ENCODE data around the gene C1QTNF8. TPM values are rescaled to one million over a fixed set of nuclear protein-coding genes. Genes with fewer than 3 reads are reported as not detected.

Gene C1QTNF8
- total RNA-seq, 4 donors from 2014 or later = not detected

DNA sequence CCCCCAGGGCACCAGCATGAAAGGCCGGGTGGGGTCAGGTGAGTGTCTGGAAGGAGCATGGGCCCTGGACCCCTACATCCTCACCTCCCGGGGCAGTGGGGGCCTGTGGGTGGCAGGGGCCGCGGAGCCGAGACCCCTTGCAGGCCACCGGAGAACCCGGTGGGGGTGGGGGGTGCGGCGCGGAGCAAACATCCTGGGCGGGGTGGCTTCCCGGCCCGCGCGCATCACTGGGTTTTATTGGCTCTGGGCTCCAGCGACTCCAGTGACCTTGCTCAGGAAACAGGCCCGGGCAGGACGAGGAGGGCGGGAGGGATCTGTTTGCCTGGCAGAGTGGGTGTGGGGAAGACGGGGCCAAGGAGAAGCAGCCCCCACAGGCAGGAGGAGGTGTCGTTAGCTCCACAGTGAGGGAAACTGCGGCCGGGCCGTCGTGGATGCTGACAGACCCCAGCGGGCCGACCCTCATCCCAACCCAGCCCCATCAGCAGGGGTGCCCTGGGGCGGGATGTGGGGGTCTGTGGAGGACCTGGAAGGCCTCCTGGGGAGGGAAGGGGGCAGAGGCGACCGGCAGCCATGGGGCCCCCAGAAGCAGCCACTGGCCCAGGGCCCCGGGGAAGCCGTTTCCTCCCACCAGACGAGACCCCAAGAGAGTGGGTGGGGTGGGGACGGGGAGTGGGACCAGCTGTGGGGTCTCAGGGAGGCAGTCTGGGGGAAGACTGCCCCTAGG, 12.9 kb downstream of the C1QTNF8 start:
- peaks cover 0 to 5% (median 0%) of the 10 kb centered on the region in 4 donors for H3K4me1 ChIP-seq
- H3K27me3 ChIP-seq = peaks cover 0 to 99% of the 10 kb centered on the region in 2 donors
- H3K4me3 ChIP-seq = no peak overlapping the region
- H3K36me3 ChIP-seq = peaks cover 0 to 7% (median 0%) of the 10 kb centered on the region in 3 donors
- DNase-seq (ENCODE audit: low spot score in 2 of 2) = no peak
- H3K27ac ChIP-seq = no peak overlapping the region
- TF ChIP-seq POLR2A (IDR thresholded peaks at IDR 0.05) (no peak), EP300 (IDR thresholded peaks at IDR 0.05) (no peak)
- TF ChIP-seq, protein P1, sequence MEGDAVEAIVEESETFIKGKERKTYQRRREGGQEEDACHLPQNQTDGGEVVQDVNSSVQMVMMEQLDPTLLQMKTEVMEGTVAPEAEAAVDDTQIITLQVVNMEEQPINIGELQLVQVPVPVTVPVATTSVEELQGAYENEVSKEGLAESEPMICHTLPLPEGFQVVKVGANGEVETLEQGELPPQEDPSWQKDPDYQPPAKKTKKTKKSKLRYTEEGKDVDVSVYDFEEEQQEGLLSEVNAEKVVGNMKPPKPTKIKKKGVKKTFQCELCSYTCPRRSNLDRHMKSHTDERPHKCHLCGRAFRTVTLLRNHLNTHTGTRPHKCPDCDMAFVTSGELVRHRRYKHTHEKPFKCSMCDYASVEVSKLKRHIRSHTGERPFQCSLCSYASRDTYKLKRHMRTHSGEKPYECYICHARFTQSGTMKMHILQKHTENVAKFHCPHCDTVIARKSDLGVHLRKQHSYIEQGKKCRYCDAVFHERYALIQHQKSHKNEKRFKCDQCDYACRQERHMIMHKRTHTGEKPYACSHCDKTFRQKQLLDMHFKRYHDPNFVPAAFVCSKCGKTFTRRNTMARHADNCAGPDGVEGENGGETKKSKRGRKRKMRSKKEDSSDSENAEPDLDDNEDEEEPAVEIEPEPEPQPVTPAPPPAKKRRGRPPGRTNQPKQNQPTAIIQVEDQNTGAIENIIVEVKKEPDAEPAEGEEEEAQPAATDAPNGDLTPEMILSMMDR (IDR thresholded peaks at IDR 0.05) = no peak
- H3K9me3 ChIP-seq = peaks cover 0 to 40% (median 2%) of the 10 kb centered on the region in 4 donors
- WGBS, 2 donors = 26 to 39% methylated on average over 31 of the region's 34 CpGs

DNA sequence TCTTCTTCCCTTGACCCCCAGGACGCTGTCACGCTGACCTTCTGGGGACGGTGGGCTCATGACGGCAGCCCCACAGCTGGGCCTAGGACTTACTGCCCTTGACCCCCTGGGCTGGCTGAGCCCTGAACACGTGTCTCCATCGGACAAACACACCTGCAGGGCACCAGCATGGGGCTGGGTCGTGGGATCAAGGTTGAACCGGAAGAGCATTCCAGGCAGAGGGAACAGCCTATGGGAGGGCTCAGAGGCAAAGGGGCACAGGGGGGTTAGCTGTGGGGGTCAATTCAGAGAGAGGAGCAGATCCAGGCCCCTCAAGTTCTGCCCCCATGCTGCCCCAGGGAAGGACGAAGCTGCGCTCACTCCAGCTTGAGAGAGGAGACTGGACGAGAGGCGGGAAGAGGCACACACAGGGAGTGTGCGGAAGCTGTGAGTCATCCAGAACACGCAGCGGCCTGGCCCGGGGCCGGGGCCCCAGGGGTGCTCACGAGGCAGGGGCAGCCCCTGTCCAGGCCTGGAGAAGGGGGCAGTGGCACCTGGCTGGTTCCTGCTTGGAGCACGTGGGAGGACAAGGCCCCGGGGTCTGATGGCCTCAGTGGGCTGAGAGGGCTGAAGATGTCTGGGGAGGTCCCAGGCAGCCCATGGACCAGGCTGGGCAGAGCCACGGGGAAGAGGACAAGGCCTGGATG, 13.6 kb downstream of the C1QTNF8 start:
- H3K36me3 ChIP-seq = peaks cover 0 to 7% (median 0%) of the 10 kb centered on the region in 3 donors
- H3K27me3 ChIP-seq = peaks cover 0 to 99% of the 10 kb centered on the region in 2 donors
- peaks cover 0 to 40% (median 2%) of the 10 kb centered on the region in 4 donors for H3K9me3 ChIP-seq
- WGBS, 2 donors = 56 to 60% methylated on average over 18 to 21 of the region's 21 CpGs
- no peak overlapping the region for H3K27ac ChIP-seq
- no peak overlapping the region for H3K4me3 ChIP-seq
- peaks cover 0 to 5% (median 0%) of the 10 kb centered on the region in 4 donors for H3K4me1 ChIP-seq
- no peak for DNase-seq (ENCODE audit: low spot score in 2 of 2)
- TF ChIP-seq, protein P1 (IDR thresholded peaks at IDR 0.05) = no peak
- no peak for TF ChIP-seq EP300 (IDR thresholded peaks at IDR 0.05)
- no peak for TF ChIP-seq POLR2A (IDR thresholded peaks at IDR 0.05)

DNA sequence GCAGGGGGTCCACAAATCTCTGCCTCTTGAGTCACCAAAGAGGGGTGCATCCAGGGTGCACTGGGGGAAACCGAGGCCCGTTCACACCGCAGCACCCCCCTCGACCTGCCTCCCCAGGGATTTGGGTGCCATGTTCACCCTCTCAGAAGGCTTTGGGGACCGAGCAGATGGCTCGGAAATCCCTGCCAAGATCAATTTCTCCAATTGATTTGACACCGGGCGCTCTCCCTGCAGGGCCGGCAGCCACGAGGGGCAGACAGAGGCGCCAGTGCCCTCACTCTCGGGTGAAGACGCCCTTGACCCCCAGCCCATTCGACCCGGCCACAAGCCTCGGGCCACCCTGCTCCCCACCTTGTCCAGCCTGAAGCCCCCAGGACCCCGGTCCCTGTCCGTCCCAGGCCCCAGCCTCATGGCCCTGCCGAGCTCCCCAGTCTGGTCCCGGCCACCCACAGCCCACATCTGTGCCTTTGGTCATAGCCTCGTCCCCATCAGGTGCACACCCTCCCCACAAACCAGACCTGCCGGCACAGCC, 14.2 kb downstream of the C1QTNF8 start:
- TF ChIP-seq, protein P1 (IDR thresholded peaks at IDR 0.05) = no peak
- TF ChIP-seq POLR2A (IDR thresholded peaks at IDR 0.05) (no peak), EP300 (IDR thresholded peaks at IDR 0.05) (no peak)
- Histone ChIP-seq H3K4me1 (peaks cover 0 to 5% (median 0%) of the 10 kb centered on the region in 4 donors), H3K4me3 (no peak overlapping the region), H3K36me3 (peaks cover 0 to 7% (median 0%) of the 10 kb centered on the region in 3 donors), H3K9me3 (peaks cover 0 to 40% (median 2%) of the 10 kb centered on the region in 4 donors), H3K27me3 (peaks cover 0 to 99% of the 10 kb centered on the region in 2 donors), H3K27ac (no peak overlapping the region)
- DNase-seq (ENCODE audit: low spot score in 2 of 2) = no peak
- 77 to 80% methylated on average over 11 to 19 of the region's 22 CpGs for WGBS, 2 donors

DNA sequence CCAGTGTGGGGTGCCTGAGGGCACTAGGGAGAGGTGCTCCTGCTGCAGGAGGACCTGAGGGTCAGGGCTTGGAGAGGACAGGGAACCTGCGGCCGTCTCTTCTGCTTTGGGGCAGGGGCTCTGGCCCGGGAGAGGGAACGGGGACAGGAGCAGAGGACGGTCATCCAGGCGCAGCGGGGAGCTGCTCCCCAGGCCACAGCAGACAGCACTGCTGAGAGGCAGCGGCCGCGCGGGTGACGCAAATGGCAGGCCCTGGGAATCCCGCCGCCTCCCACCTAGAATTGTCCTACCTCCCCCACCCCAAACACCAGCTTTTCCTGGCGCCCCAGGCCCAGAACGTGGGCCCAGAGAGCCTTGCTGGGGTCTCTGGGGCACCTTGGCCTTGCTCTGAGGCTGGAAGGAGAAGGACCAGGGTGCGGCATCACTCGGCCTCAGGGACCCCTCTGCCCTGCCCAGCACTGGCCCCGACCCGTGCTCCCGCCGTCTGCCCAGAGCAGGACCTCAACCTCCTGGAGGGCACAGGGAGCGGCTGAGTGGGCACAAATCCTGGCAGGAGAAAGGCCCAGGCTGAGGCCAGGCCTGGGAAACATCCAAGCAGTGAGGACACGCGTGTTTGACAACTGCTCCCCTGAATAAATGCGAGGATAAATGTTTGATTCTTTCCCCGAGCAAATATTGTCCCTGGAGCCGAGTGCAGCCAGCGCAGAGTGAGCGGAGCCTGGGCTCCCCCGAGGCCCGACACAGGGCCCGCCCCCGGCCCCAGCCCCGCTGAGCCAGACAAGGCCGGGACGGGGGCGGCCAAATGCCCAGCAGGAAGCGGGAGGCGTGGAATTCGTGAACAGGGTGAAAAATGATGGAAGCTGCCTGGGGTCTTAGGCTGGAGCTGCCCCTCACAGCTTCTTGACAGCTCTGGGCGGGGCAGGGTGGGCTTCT, 15.0 kb downstream of the C1QTNF8 start:
- Histone ChIP-seq H3K4me1 (peaks cover 0 to 5% (median 0%) of the 10 kb centered on the region in 4 donors), H3K27me3 (peaks cover 0 to 98% of the 10 kb centered on the region in 2 donors), H3K27ac (no peak overlapping the region), H3K36me3 (peaks cover 0 to 7% (median 0%) of the 10 kb centered on the region in 3 donors), H3K4me3 (no peak overlapping the region), H3K9me3 (peaks cover 0 to 33% (median 2%) of the 10 kb centered on the region in 4 donors)
- WGBS, 2 donors = 29 to 32% methylated on average over 30 to 35 of the region's 42 CpGs
- TF ChIP-seq, protein P1 (IDR thresholded peaks at IDR 0.05) = no peak
- no peak for DNase-seq (ENCODE audit: low spot score in 2 of 2)
